Lower lobe of right lung (tissue), 2 donors: ENCODE measurements around the gene EPB41L1. TPM values are rescaled to one million over a fixed set of nuclear protein-coding genes. Genes with fewer than 3 reads are reported as not detected.

Source experiments
- ATAC-seq, 2 donors: fragments of 200-7000 bp; cut with Tn5 transposase; one replicate each; pipeline ENCODE4 v1.9.1; 2020 to 2022; ENCODE audit warnings: mild to moderate bottlenecking in 2 of 2, moderate library complexity in 2 of 2
- DNase-seq: peaks from one replicate; pipeline ENCODE4 v3.0.0-alpha.2; 2020
- H3K27ac ChIP-seq: fragments of 200-600 bp; one replicate; pipeline ENCODE4 v1.8.0; 2022
- H3K27me3 ChIP-seq: fragments of 200-600 bp; one replicate; pipeline ENCODE4 v1.8.0; 2022; ENCODE audit warnings: low read depth
- H3K36me3 ChIP-seq: fragments of 200-600 bp; one replicate; pipeline ENCODE4 v1.8.0; 2022; ENCODE audit warnings: mild to moderate bottlenecking
- H3K4me1 ChIP-seq: fragments of 200-600 bp; one replicate; pipeline ENCODE4 v1.8.0; 2022
- H3K4me3 ChIP-seq: fragments of 200-600 bp; one replicate; pipeline ENCODE4 v1.8.0; 2022; ENCODE audit warnings: mild to moderate bottlenecking
- H3K9me3 ChIP-seq: fragments of 200-600 bp; one replicate; pipeline ENCODE4 v1.8.0; 2022
- CTCF ChIP-seq: fragments of 200-600 bp; IDR thresholded peaks from one replicate; pipeline ENCODE4 v1.8.0; 2022; ENCODE audit warnings: antibody characterized with exemption, mild to moderate bottlenecking
- intact Hi-C: fragments of 100-400 bp; cut with DNase I; formaldehyde crosslinking; loops from one replicate; pipeline ENCODE4 v1.11.0; 2022
- total RNA-seq: library from RNA; stranded (reverse); fragmentation: NEBNext Ultra II Directional; extraction: Animal tissue kit (Norgen Biotek cat#: 25700); gene quantifications from one replicate; pipeline ENCODE4 v1.2.1, GENCODE V29; 2021
- donor health status: DM: no; HTN: yes; CAD: no; lungs with severe emphysema.

The EPB41L1 gene
- total RNA-seq, 1 donor from 2014 or later: 68.9 TPM

- ATAC-seq (no peak), DNase-seq (no peak)
- H3K9me3 ChIP-seq: no peaks in the 10 kb centered on the region
- no peak for TF ChIP-seq CTCF
- peaks cover 35% of the 10 kb centered on the region for H3K27me3 ChIP-seq
- intact Hi-C loops: no loop called here
- no peak overlapping the region for H3K4me3 ChIP-seq
- H3K27ac ChIP-seq: no peak overlapping the region
- H3K4me1 ChIP-seq: no peaks in the 10 kb centered on the region
- no peaks in the 10 kb centered on the region for H3K36me3 ChIP-seq
Observed at GRCh38 chr20:36277546-36277945, 123.0 kb downstream of the EPB41L1 start.

GRCh38 chr20:36279362-36279761 is 124.8 kb downstream of the EPB41L1 start:
- H3K27me3 ChIP-seq: peaks cover 25% of the 10 kb centered on the region
- H3K4me1 ChIP-seq: no peaks in the 10 kb centered on the region
- H3K27ac ChIP-seq: no peak overlapping the region
- H3K4me3 ChIP-seq: no peak overlapping the region
- H3K36me3 ChIP-seq: no peaks in the 10 kb centered on the region
- ATAC-seq: no peak
- H3K9me3 ChIP-seq: no peaks in the 10 kb centered on the region
- TF ChIP-seq CTCF: no peak
- intact Hi-C loops: no loop called here
- DNase-seq: no peak

- no peak for TF ChIP-seq CTCF
- intact Hi-C loops: no loop called here
- no peak overlapping the region for H3K4me3 ChIP-seq
Observed at GRCh38 chr20:36279776-36280175, 125.2 kb downstream of the EPB41L1 start.

GRCh38 chr20:36281785-36282380 is 127.3 kb downstream of the EPB41L1 start:
- intact Hi-C loops: no loop called here
- no peak for DNase-seq

More at GRCh38 chr20:36279776-36280175, 125.2 kb downstream of the EPB41L1 start:
- Histone ChIP-seq H3K36me3 (no peaks in the 10 kb centered on the region), H3K9me3 (no peaks in the 10 kb centered on the region), H3K27me3 (peaks cover 21% of the 10 kb centered on the region), H3K4me1 (no peaks in the 10 kb centered on the region), H3K27ac (no peak overlapping the region)
- DNase-seq: no peak
- ATAC-seq: no peak

More at GRCh38 chr20:36281785-36282380, 127.3 kb downstream of the EPB41L1 start:
- H3K36me3 ChIP-seq: no peaks in the 10 kb centered on the region
- H3K4me3 ChIP-seq: no peak overlapping the region
- H3K27me3 ChIP-seq: peaks cover 10% of the 10 kb centered on the region
- no peak for TF ChIP-seq CTCF
- H3K27ac ChIP-seq: no peak overlapping the region
- no peaks in the 10 kb centered on the region for H3K9me3 ChIP-seq
- H3K4me1 ChIP-seq: no peaks in the 10 kb centered on the region
- no peak for ATAC-seq

Other genes starting within 250 kb of the EPB41L1 start
- gene SCAND1, start 200.2 kb upstream of the EPB41L1 start, total RNA-seq: 51.9 TPM
- 4.3 TPM for gene CNBD2, start 186.2 kb upstream of the EPB41L1 start, total RNA-seq
- 23.7 TPM for gene AAR2, start 81.7 kb downstream of the EPB41L1 start, total RNA-seq
- gene DLGAP4, start 151.6 kb downstream of the EPB41L1 start, total RNA-seq: 59.3 TPM